Neuronal stem cell (in vitro differentiated cells): ENCODE data around the gene ATG101.
"Not testable (repeated sequence)": the region's sequence is repeated elsewhere in the genome, so short reads cannot be mapped to it uniquely, and the experiment has no call there.

Source experiments
- DNase-seq: peaks from one replicate; pipeline ENCODE4 v3.0.0-alpha.2; 2013; ENCODE audit warnings: low spot score
- H2AFZ ChIP-seq: one replicate; pipeline ENCODE4 v1.6.1; 2013; ENCODE audit warnings: mild to moderate bottlenecking, low read length, inconsistent platforms
- H2AK5ac ChIP-seq: 2 replicates; pipeline ENCODE4 v1.6.1; 2013; ENCODE audit warnings: low read depth, mild to moderate bottlenecking, inconsistent platforms, low read length, moderate library complexity, mixed read lengths
- H2BK120ac ChIP-seq: 2 replicates; pipeline ENCODE4 v1.6.1; 2013; ENCODE audit warnings: low read depth, mild to moderate bottlenecking, inconsistent platforms, low read length, moderate library complexity, mixed read lengths
- H2BK12ac ChIP-seq: one replicate; pipeline ENCODE4 v1.6.1; 2013; ENCODE audit warnings: low read length, inconsistent platforms
- H2BK15ac ChIP-seq: 2 replicates; pipeline ENCODE4 v1.6.1; 2013; ENCODE audit warnings: mild to moderate bottlenecking, low read length, inconsistent platforms, mixed read lengths
- H2BK5ac ChIP-seq: one replicate; pipeline ENCODE4 v1.6.1; 2013; ENCODE audit warnings: inconsistent platforms, mild to moderate bottlenecking, low read length, moderate library complexity
- H3K14ac ChIP-seq: one replicate; pipeline ENCODE4 v1.6.1; 2013; ENCODE audit warnings: low read length, inconsistent platforms
- H3K18ac ChIP-seq: 2 replicates; pipeline ENCODE4 v1.6.1; 2013; ENCODE audit warnings: low read length, inconsistent platforms
- H3K23ac ChIP-seq: 2 replicates; pipeline ENCODE4 v1.6.1; 2013; ENCODE audit warnings: low read depth, mild to moderate bottlenecking, mixed read lengths, low read length, inconsistent platforms; ENCODE audit not compliant: poor library complexity
- H3K27ac ChIP-seq: replicated peaks from 3 replicates; pipeline ENCODE4 v1.5.1; 2013; ENCODE audit warnings: low read length, inconsistent platforms
- H3K27me3 ChIP-seq, 3 experiments: 2 replicates each; pipeline ENCODE4 v1.6.1; 2013; ENCODE audit warnings: low read length in 3 of 3, mild to moderate bottlenecking in 2 of 3, inconsistent platforms in 1 of 3, low read depth in 1 of 3, mixed read lengths in 1 of 3, moderate library complexity in 1 of 3; ENCODE audit not compliant: control insufficient read depth in 3 of 3, insufficient read depth in 3 of 3
- H3K36me3 ChIP-seq, 2 donors: replicated peaks in 1 of 2; 2 replicates each; pipeline ENCODE4 v1.6.1; 2013; ENCODE audit warnings: low read length in 2 of 2; ENCODE audit not compliant: control insufficient read depth in 2 of 2, insufficient read depth in 2 of 2
- H3K4ac ChIP-seq: 2 replicates; pipeline ENCODE4 v1.6.1; 2013; ENCODE audit warnings: inconsistent platforms, mild to moderate bottlenecking, low read length, moderate library complexity
- H3K4me1 ChIP-seq, 2 donors: 1 replicate in 1 of 2; 2 replicates in 1 of 2; pipeline ENCODE4 v1.6.1; 2013; ENCODE audit warnings: low read length in 2 of 2, low read depth in 1 of 2; ENCODE audit not compliant: control insufficient read depth in 2 of 2, insufficient read depth in 1 of 2
- H3K4me2 ChIP-seq: one replicate; pipeline ENCODE4 v1.6.1; 2013; ENCODE audit warnings: mild to moderate bottlenecking, low read length, inconsistent platforms; ENCODE audit not compliant: insufficient read depth, poor library complexity, severe bottlenecking
- H3K4me3 ChIP-seq, 2 donors: 2 replicates each; pipeline ENCODE4 v1.5.1; 2013; ENCODE audit warnings: low read length in 2 of 2, mild to moderate bottlenecking in 2 of 2, inconsistent platforms in 1 of 2, moderate library complexity in 1 of 2
- H3K79me1 ChIP-seq: one replicate; pipeline ENCODE4 v1.6.1; 2013; ENCODE audit warnings: low read depth, mild to moderate bottlenecking, inconsistent platforms, low read length, moderate library complexity
- H3K9ac ChIP-seq: one replicate; pipeline ENCODE4 v1.6.1; 2013; ENCODE audit warnings: mild to moderate bottlenecking, low read depth, low read length, inconsistent platforms; ENCODE audit not compliant: poor library complexity
- H3K9me3 ChIP-seq, 2 donors: replicated peaks in 1 of 2; 2 replicates each; pipeline versions ENCODE3 to v1.6.1; 2013; ENCODE audit warnings: low read length in 2 of 2, mild to moderate bottlenecking in 2 of 2, inconsistent platforms in 1 of 2, low read depth in 1 of 2, mixed read lengths in 1 of 2, moderate library complexity in 1 of 2; ENCODE audit not compliant: control insufficient read depth in 2 of 2, insufficient read depth in 1 of 2
- H4K8ac ChIP-seq: one replicate; pipeline ENCODE4 v1.6.1; 2013; ENCODE audit warnings: low read depth, mild to moderate bottlenecking, inconsistent platforms, low read length, moderate library complexity
- H4K91ac ChIP-seq: one replicate; pipeline ENCODE4 v1.6.1; 2013; ENCODE audit warnings: low read length, low read depth, mild to moderate bottlenecking, inconsistent platforms; ENCODE audit not compliant: poor library complexity
- WGBS, 2 donors: extraction: QIAGEN DNeasy Blood & Tissue Kit; methylation state at CpG; one replicate each; pipeline ENCODE4 v1.1.7; 2013; ENCODE audit warnings: missing lambda C conversion rate in 2 of 2, mixed read lengths in 1 of 2; ENCODE audit not compliant: insufficient read length in 2 of 2, insufficient replicate concordance in 1 of 2; ENCODE audit errors: extremely low coverage in 2 of 2; 5-methylcytosine and 5-hydroxymethylcytosine counted together

ATG101 gene

GRCh38 chr12:52104431-52105089, 34.8 kb downstream of the ATG101 start:
- no CpG with 5 or more reads among the region's 10 CpGs for WGBS, 2 donors

GRCh38 chr12:52116222-52117125, 46.7 kb downstream of the ATG101 start:
- not testable (repeated sequence) for H3K9ac ChIP-seq, H3K18ac ChIP-seq, H4K8ac ChIP-seq, H3K27ac ChIP-seq, H2BK5ac ChIP-seq, H2BK120ac ChIP-seq, H4K91ac ChIP-seq, H3K14ac ChIP-seq, H2AK5ac ChIP-seq, H3K79me1 ChIP-seq, H2AFZ ChIP-seq, H3K23ac ChIP-seq, DNase-seq, H3K36me3 ChIP-seq, H3K4me1 ChIP-seq, H2BK12ac ChIP-seq, H2BK15ac ChIP-seq, H3K4ac ChIP-seq, H3K4me2 ChIP-seq, H3K9me3 ChIP-seq, H3K4me3 ChIP-seq
- WGBS, 2 donors: no CpG with 5 or more reads among the region's 18 CpGs
- peaks cover 0 to 21% (median 0%) of the 10 kb centered on the region in 3 experiments for H3K27me3 ChIP-seq

More at GRCh38 chr12:52104431-52105089, 34.8 kb downstream of the ATG101 start:
- H2BK12ac ChIP-seq, H3K4me1 ChIP-seq, H3K79me1 ChIP-seq, H3K36me3 ChIP-seq, H2BK15ac ChIP-seq, H2AFZ ChIP-seq, H3K14ac ChIP-seq, H3K18ac ChIP-seq, H3K4me2 ChIP-seq, H3K4me3 ChIP-seq, H3K23ac ChIP-seq, H2AK5ac ChIP-seq, H4K91ac ChIP-seq, H3K9ac ChIP-seq, H2BK5ac ChIP-seq, H3K27ac ChIP-seq, H3K4ac ChIP-seq, DNase-seq, H3K9me3 ChIP-seq, H4K8ac ChIP-seq, H2BK120ac ChIP-seq: not testable (repeated sequence)
- H3K27me3 ChIP-seq: peaks cover 0 to 11% (median 0%) of the 10 kb centered on the region in 3 experiments

GRCh38 chr12:52117806-52118475, 48.2 kb downstream of the ATG101 start:
- H3K23ac ChIP-seq, H3K14ac ChIP-seq, H2BK15ac ChIP-seq, H2BK120ac ChIP-seq, H3K4me3 ChIP-seq, H3K27ac ChIP-seq, H3K36me3 ChIP-seq, H4K8ac ChIP-seq, H3K4me1 ChIP-seq, H3K9ac ChIP-seq, H2AFZ ChIP-seq, H3K79me1 ChIP-seq, H3K18ac ChIP-seq, H3K4ac ChIP-seq, H4K91ac ChIP-seq, H2BK12ac ChIP-seq, H3K9me3 ChIP-seq, DNase-seq, H3K4me2 ChIP-seq, H2BK5ac ChIP-seq: not testable (repeated sequence)
- peaks cover 0 to 26% (median 0%) of the 10 kb centered on the region in 3 experiments for H3K27me3 ChIP-seq
- no CpG with 5 or more reads among the region's 20 CpGs for WGBS, 2 donors
- peak overlapping the region; percentile 34 for H2AK5ac ChIP-seq
